Jurkat, Clone E6-1 (cell line): ENCODE measurements around the gene ALKAL2.

Source experiments
- DNase-seq: peaks from one replicate; pipeline ENCODE4 v3.0.0-alpha.2; 2011; ENCODE audit warnings: low read depth, low spot score
- H3K4me3 ChIP-seq: 2 replicates; pipeline ENCODE4 v1.5.1; 2011; ENCODE audit warnings: mild to moderate bottlenecking, low read length, control low read depth, moderate library complexity

ALKAL2 gene

DNA sequence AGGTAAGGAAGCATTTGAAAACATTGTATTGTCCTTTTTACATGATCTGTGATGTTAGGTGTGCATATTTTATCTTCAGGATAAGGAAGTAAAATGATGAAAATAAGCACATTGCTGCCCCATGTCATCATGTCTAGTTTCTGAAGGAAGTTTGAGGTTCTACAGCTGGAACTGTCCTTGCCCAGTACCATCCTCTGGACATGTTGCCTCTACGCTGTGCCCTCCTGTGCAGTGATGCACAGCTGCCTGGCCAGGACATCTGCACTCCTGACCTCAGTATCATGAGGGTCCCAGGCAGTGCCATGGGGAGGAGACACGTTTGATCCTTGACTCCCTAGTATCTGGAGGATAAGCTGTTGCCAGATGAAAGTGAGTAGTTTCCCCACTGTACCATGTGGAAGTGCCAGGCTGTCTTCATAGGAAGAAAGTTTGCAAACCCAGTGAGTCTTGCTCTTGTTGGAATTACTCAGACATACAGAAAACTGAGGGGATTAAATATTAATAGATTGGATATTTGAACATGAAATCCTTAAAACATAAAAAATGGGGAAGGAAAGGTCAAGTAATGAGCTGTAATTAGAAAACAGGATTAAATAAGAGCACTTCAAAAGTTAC is 9.5 kb downstream of the ALKAL2 start:
- H3K4me3 ChIP-seq: no peak overlapping the region
- DNase-seq: no peak

DNA sequence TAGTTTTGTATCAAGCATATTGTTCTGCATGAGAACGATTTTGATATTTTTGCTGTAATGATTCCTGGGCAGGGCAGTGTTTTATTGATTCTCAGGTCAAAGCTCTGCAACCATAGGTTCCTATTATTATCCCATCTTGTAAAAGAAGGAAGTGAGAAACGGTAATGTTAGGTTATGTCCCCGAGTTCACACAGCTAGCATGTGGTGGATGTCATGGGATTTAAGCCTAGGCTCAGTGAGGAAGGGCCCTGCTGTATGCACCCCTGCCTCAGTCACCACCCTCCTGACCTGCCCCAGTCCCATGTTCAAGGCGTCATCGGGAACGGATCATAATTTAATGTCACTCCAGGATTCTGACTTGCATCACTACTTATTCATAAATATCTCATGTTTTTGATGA is 12.4 kb downstream of the ALKAL2 start:
- H3K4me3 ChIP-seq: no peak overlapping the region
- DNase-seq: no peak

DNA sequence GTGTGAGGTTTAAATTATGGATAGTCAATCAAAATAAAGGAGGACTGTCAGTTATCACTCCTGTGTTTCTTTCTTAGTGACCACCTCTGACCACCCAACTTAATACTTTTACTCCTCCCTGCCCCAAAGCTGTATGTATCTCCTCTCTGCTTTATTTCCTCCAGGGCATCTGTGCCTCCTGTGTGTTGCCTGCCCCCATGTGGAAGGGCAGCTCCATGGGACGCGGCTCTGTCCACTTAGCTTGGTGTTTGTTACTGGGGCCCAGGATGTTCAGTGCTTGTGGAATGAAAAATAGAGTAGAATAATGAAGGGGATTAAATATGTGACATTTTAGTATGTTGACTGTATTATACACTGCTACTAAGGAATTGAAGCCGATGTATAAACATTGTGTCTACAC is 13.4 kb downstream of the ALKAL2 start:
- DNase-seq: no peak

DNA sequence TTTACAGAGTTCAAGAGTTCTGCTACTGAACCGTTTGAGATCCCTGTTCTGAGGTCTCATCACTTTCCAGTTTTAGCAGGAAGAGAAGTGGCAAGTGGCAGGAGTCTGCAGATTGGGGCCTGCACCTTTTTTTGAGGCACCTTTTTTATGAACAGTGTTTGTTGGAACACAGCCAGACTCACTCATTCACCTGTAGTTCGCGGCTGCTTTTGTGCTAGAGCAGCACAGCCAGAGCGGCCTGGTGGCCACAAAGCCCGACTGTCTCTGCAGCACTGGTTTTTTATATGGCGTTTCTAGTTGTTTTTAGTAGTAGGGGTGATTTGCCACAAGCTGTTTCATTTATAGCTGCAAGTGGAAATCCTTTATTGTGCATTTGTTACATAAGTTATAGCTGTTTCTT is 14.6 kb downstream of the ALKAL2 start:
- no peak overlapping the region for H3K4me3 ChIP-seq
- DNase-seq: peak; percentile 28

More for the DNA sequence above, 13.4 kb downstream of the ALKAL2 start:
- H3K4me3 ChIP-seq: no peak overlapping the region

DNA sequence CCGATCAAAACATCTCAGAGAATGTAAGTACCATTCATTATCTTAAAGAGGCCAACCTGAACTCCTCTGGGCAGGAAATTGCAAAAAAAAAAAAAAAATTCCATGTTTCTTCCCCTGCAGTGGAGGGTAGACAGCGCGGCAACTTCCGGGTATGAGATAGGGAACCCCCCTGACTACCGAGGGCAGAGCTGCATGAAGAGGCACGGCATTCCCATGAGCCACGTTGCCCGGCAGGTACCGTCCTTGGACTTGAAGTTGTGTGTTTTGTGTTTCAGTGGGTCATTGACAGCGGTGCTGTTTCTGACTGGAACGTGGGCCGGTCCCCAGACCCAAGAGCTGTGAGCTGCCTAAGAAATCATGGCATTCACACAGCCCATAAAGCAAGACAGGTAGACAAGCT is 16.0 kb downstream of the ALKAL2 start:
- no peak for DNase-seq
- no peak overlapping the region for H3K4me3 ChIP-seq

DNA sequence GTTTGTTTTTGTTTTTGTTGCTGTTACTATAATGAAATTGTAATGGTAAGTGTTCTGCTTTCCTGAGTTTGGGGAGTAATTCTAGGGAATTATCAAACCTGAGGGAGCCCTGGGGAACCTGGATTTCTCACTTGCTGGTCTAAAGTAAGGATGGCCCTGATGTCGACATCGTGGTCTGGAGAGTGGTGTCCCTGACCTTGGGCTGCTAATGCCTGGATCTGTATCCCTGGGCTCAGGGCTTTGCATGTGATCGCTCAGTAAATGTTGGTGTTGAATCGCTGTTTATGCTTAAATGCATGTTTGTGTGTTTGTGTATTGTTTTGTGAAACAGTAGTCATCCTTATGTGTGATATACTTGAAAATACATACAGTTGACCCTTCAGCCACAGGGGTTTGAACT is 17.0 kb downstream of the ALKAL2 start:
- DNase-seq: no peak
- no peak overlapping the region for H3K4me3 ChIP-seq

DNA sequence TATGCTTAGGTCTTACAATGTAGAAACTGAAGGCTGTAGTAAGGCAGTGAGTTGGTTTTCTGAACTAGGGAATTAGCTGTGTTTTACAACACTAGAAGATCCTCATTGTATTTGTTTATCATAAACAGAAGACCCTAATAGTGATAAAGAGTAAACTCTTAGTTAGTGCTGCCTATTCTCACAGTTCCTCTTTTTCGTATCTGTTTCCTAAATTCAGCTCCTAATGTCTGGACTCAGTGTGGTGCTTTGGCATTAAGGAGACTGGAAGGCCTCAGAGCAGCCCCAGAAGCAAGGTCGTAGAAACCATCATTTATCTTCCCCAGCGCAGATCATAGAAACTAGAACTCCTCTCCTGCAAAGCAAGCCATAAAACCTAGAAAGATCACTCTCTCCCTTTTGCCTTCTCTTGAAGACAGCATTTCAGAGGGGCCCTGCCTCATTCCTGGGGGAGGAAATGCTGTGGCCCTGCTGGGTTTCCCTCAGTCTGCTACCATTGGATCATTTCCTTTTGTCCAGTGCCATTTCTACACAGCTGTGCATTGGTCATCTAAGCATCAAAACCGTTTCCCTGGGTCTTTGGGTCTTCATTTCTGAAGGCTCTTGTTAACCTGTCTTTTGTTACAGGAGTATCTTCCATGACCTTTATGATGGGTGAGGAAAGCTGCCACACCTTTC is 18.4 kb downstream of the ALKAL2 start:
- no peak for DNase-seq
- no peak overlapping the region for H3K4me3 ChIP-seq

DNA sequence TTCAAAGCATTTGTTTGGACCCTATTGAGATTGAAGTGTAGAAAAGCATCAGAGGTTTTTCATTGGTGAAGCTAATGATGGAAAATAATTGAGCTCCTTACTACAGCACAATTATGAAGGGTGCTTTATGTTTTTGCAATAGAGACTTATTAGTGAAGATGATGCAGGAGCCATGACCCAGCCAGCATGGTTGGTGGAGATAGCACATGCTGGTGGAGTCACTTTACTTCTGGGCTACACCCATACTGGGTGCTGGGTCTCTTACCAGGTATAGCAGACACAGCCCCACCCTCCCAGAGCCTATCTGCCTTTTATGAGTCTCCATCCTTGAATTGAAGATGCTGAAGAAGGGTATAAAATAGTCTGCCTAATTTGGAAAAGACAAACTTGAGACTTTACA is 19.6 kb downstream of the ALKAL2 start:
- no peak overlapping the region for H3K4me3 ChIP-seq
- DNase-seq: no peak

DNA sequence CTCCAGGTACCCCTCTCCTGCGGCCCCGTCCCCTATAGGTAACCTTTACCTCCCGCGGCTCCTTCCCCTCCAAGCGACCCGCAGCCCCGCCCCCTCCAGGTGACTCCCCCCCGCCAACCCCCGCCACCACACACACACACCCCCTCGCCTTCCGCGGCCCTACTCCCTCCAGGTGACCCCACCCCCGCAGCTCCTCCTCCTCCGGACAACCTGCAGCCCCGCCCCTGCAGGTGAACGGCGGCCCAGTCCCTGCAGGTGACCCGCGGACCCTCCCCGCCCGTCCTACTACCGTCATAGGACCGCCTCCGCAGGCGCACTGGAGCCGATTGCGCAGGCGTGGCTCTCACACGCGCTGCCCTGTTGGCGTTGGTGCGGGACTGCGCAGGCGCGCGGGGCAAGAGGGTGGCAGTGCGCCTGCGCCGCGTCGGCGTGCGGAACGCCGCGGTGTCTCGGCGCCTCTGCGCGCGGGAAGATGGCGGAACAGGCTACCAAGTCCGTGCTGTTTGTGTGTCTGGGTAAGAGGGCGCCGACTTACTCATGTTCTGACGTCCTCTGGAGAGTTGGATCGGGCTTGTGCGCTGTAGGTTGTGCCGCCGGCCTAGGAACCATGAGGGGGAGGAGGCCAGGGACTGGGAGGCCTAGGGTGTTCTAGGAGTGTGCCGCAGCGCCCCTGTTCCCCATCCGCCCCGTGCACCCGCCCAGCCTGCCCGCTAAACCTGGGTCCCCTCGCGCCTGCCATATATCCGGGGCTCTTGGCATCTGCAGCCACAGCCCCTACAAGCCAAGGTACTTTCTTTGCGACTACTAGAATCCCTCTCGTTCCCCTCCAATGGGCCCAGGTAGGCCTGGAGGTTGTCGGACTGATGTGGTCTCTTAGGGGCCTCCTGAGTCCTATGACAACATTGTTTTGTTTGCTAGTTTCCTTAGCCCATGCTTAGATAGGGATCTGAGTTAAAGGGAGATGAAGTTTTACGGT is 23.1 kb downstream of the ALKAL2 start, which contains the start of gene ACP1:
Gene ACP1 (plus strand): TSS at position 455 of the 976 bp plus-strand sequence. CDS start 18 bp downstream, at position 473.
- peak; percentile 96 for DNase-seq
- peak within 1 kb of the TSS; percentile 66 for H3K4me3 ChIP-seq

DNA sequence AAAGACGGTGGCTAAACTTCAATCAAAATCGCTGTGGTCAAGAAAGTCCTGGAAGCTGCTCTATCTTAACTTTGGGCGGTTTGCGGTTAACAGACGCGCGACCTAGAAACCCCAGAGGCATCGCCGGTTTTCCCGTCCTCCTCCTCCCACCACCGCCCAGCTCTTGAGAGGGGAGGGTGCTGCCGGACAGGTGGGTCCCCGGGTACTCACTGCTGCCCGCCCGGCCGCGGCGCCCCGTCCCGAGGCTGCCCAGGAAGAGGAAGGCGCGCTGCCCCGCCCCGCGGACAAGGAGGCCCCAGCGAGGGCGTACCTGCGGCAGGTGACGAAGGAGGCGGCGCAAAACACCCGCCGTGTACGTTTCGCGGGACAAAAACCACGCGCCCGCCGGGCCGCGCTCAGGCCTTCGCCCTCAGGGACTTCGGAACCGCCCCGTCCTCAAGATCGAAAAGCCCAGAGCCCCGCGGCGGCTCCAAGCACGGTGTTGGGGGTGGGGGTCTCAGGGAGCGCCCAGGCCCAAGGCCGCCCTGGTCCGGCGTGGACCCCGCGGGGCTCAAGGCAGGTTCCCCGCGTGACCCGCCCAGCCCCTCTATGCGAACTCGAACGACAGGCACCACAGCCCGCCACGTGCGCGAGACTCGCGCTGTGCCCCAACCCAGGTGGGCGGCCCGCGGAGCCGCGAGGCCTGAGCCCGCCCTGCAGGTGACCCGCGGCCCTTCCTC is 24.0 kb downstream of the ALKAL2 start, which contains the start of gene SH3YL1:
Gene SH3YL1 (minus strand): TSS at position 259 of the 719 bp plus-strand sequence. CDS start 48 bp downstream, at position 211.
- no peak for DNase-seq
- peak within 1 kb of the TSS; percentile 66 for H3K4me3 ChIP-seq

DNA sequence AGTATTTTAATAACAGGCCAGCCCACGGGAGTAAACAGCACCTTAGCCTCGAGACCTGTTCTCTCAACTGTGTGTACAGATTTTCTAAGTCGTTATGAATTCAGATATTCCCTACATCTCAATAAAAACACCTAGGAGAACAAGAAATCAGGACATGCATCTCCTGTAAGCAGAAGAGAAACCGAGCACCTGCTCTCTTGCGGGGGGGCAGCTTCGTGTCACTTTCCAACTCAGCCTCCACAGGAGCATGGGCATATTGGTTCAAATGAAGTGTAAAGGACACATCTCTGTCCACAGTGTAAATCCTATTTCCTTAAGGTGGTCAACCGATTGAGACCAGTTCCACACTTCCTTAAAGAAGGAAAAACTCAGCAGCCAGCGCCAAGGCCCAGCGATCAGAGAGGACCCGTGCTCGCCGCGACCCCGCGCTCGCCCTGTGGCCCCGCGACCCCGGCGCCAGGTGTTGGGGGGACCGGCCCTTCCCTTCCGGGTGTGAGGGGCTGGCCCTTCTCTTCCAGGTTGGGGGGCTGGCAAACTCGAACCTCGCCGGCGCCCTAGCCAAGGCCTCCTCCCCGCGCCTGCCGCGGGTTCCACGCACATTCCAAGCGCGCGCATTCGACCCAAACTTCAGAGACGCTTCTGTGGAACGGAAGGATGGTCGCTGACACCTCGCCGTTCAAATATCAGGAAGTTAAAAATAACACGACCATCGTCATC is 24.7 kb downstream of the ALKAL2 start:
- H3K4me3 ChIP-seq: peak overlapping the region; percentile 66
- DNase-seq: no peak

DNA sequence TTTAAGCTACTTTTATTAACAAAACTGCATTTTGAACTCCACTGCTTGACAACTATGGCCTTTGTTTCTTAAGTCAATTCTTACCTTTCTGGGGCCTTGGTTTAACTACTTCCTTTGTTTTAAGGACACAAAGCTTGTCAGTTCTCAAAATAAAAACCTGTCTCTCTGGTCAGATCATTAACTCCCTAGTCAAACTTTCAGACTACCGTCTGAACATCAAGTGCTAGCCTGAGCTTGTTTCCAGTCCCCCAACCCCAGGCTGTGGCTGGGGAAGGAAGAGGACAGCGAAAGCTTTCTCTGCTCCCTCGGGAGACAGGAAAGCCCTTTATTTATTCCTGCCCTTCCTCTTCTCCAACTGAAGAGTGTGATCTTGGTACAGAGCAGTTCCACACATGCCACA is 25.8 kb downstream of the ALKAL2 start:
- no peak for DNase-seq
- H3K4me3 ChIP-seq: no peak overlapping the region

DNA sequence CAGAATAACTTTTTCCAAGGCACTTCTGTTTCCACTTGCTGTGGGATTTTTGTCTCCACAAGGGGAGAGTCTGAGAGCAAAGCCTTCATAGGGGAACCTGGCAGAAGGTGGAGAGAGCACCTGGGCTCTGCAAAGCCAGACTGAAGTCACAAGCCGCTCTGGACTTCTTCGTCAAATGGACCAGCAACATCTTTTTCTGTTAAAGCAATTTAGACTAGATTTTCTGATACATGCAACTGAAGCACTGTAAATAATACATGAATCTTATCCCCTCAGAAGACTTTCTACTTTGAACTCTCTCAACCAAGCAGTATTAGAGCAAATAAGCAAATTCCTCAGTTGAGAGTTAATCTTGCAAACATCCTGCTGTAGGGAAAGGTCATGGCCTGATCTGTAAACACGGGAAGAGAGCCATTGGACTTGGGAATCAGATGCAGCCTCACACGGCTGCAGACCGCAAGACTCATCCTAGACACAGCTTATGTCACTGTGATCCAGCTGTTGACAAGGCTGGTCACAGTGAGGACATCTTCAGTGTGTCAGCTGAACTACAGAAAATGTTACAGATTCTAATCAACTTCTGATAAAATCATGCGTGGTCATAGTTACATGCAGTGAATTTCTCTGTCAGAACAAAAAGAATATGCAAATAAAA is 27.3 kb downstream of the ALKAL2 start:
- no peak overlapping the region for H3K4me3 ChIP-seq

DNA sequence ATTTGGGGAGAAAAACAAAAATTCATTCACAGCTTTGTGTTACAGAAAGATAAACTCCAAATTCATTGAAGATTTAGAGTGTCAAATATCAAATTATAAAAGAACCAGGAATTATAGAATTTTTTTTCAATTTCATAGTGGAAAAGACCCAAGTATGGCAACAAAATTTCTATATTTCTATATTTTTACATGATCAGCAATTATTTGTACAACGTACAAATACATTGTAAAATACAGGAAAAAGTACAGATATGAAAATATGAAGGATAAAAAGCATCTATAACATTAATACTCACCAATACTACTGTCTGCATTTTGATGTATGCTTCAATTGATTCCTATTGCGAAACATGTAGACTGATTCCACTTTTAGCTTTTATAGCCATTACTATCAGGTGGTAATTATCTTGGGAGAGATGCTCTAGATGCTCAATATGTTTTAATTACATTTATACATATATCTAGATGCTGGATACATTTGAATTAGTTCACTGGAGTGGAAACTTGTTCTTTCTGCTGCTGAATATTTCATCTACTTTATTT is 28.0 kb downstream of the ALKAL2 start:
- H3K4me3 ChIP-seq: no peak overlapping the region
- DNase-seq: no peak

More for the DNA sequence above, 27.3 kb downstream of the ALKAL2 start:
- no peak for DNase-seq

DNA sequence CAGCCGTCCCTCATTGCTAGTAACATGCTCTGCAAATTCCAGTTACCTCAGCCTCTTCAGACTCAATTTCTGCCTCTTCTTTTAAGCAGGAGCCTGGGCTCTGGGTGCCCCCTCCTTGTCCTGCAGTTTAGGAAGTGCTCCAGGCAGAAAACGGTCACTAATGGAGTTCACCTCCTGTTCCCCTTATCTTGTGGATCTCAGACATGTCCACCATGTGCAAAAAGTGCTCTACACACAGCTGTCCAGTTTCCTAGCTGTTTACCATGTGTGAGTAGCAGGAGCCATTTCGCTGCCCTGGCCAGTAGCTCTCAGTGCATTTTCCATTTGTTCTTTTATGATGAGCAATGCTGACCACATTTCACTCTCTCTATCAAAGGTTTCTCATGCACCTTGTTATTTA is 29.0 kb downstream of the ALKAL2 start:
- no peak for DNase-seq
- H3K4me3 ChIP-seq: no peak overlapping the region

DNA sequence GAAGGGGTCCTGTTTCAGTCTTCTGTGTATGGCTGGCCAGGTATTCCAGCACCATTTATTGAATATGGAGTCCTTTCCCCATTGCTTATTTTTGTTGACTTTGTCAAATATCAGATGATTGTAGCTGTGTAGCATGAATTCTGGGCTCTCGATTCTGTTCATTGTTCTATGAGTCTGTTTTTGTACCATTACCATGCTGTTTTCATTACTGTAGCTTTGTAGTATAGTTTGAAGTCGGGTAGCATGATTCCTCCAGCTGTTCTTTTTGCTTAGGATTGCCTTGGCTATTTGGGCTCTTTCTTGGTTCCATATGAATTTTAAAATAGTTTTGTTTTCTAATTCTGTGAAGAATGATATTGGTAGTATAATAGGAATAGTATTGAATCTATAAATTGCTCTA is 30.0 kb downstream of the ALKAL2 start:
- no peak for DNase-seq
- no peak overlapping the region for H3K4me3 ChIP-seq

DNA sequence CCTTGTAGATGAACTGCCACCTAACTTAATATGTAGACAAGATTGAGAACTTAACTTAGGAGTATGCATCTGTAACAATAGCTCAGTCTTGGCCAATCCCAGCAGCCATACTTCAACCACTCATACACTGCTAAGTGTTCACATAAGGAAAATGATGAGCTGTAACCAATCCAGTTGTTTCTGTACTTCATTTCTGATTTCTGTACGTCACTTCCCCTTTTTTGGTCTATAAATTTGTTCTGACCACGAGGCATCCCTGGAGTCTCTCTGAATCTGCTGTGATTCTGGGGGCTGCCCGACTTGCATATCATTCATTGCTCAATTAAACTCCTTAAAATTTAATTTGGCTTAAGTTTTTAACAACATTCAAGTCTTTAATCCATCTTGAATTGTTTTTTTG is 30.5 kb downstream of the ALKAL2 start:
- no peak for DNase-seq
- no peak overlapping the region for H3K4me3 ChIP-seq

DNA sequence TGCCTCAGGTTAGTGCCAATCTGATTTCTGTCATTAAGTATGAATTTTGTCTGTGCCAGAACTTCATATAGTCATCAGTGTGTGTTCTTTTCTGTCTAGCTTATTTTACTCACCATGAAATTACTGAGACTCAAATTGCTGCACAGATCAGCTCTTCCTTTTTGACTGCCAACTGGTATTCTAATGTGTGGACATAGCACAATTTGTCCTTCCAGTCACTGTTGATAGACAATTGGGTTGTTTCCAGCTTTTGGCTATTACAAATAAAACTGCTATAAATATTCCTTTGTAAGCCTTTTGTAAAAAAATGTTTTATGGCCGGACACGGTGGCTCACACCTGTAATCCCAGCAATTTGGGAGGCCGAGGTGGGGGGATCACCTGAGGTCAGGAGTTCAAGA is 31.8 kb downstream of the ALKAL2 start:
- no peak overlapping the region for H3K4me3 ChIP-seq
- DNase-seq: no peak
